SK-N-MC (cell line): ENCODE measurements around the gene MEX3B.

ENCODE experiments used
- DNase-seq: peaks from one replicate; pipeline ENCODE4 v3.0.0-alpha.2; 2011; ENCODE audit warnings: low read depth, low spot score
- H3K27ac ChIP-seq: fragments of 200-600 bp; sonication (generic); 2 replicates; pipeline ENCODE4 v1.5.1; 2016; ENCODE audit warnings: mixed run types
- H3K36me3 ChIP-seq: fragments of 200-600 bp; sonication (generic); 2 replicates; pipeline ENCODE4 v1.6.1; 2017; ENCODE audit warnings: antibody characterized with exemption, low read length, mixed read lengths; ENCODE audit not compliant: insufficient read depth
- H3K4me3 ChIP-seq: fragments of 200-600 bp; sonication (generic); 2 replicates; pipeline ENCODE4 v1.5.1; 2016
- H3K9ac ChIP-seq: fragments of 200-600 bp; sonication (generic); 2 replicates; pipeline ENCODE4 v1.8.0; 2017; ENCODE audit warnings: mixed run types, mixed read lengths; ENCODE audit not compliant: insufficient read length
- H3K9me3 ChIP-seq: fragments of 200-600 bp; sonication (generic); 2 replicates; pipeline ENCODE4 v1.6.1; 2017; ENCODE audit warnings: low read depth, mild to moderate bottlenecking, antibody characterized with exemption, low read length, moderate library complexity, mixed read lengths
- EZH2 ChIP-seq: fragments of 200-600 bp; sonication (generic); IDR thresholded peaks from one replicate; pipeline ENCODE4 v1.6.1; 2017; ENCODE audit warnings: antibody characterized with exemption
- FOXP2 ChIP-seq: optimal IDR thresholded peaks from 2 replicates; pipeline ENCODE3; 2011; ENCODE audit warnings: mild to moderate bottlenecking, moderate library complexity; ENCODE audit not compliant: insufficient read depth; ENCODE audit errors: extremely low read length, control extremely low read depth
- POLR2AphosphoS5 ChIP-seq: IDR thresholded peaks from 2 replicates; pipeline ENCODE4 v1.6.1; 2012; ENCODE audit warnings: mild to moderate bottlenecking, low read depth, low read length, borderline replicate concordance

The MEX3B gene

DNA sequence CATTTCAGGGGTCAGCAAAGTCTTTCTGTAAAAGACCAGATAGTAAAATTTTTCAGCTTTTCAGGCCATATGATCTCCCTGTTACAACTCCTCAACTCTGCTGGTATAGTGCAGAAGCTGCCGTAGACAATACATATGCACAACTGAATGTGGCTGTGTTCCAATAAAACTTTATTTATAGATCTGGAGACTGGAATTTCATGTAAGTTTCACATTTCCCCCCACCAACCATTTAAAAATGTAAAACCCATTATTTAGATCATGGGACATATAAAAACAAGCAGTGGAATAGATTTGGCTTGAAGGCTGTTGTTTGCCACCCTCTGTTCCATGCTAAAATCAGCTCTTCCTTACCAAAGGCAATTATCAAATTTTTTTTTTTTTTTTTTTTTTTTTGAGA lies 28.8 kb upstream of the MEX3B start:
- Histone ChIP-seq H3K9ac (no peak overlapping the region), H3K4me3 (no peak overlapping the region), H3K9me3 (no peaks in the 10 kb centered on the region), H3K36me3 (no peaks in the 10 kb centered on the region), H3K27ac (no peak overlapping the region)
- no peak for TF ChIP-seq EZH2
- TF ChIP-seq POLR2AphosphoS5: no peak
- no peak for TF ChIP-seq FOXP2
- no peak for DNase-seq

DNA sequence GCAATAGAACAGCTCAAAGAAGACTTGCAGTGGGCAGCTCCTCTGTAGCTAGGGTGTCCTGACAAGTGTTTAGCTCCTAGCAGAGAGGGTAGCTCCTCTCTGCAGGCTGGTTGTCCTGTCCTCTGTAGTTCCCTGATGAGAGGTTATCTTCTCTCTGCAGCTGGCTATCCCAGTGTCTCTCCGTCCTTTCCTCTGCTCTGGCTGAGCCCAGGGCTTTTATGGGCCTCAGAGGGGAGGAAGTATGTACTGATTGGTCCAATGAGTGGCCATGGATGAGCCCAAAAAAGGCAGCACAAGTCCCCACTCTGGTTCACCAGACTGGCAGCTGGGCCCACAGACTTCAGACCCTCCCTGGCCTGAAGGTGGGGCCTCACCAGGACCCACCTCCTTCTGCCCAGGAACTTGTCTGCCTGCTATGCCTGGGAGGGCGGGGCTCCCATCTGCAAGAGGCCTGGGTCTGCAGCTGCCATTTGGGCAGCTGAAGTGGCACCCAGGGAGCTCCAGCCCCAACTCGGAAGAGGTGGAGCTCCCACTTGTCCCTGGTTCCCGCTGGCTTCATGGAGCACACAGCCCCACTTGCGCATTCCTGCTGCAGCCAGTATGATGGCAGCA lies 27.2 kb upstream of the MEX3B start:
- H3K9me3 ChIP-seq: no peaks in the 10 kb centered on the region
- no peaks in the 10 kb centered on the region for H3K36me3 ChIP-seq
- H3K9ac ChIP-seq: no peak overlapping the region
- no peak overlapping the region for H3K27ac ChIP-seq
- TF ChIP-seq POLR2AphosphoS5 (no peak), EZH2 (no peak), FOXP2 (no peak)
- DNase-seq: no peak
- no peak overlapping the region for H3K4me3 ChIP-seq

DNA sequence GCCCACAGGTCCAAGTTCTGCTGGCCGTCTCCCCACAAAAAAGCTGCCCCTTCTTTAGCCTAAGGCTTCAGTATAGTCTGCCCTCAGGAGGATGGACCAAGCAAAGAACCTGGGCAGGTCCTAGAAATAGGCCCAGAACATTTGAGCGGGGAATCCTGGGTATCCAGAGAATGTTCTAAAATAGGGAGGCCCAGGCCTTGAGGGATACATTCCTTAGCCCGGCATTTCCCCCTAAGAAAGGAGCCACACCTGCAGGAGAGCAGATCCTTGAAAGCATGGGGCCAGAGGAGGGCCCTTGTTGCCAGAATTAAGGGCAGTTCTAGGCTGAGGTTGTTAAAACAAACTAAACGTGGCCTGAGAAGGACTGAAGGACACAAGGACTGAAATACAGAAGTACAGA lies 20.6 kb upstream of the MEX3B start:
- Histone ChIP-seq H3K36me3 (no peaks in the 10 kb centered on the region), H3K4me3 (no peak overlapping the region), H3K9me3 (no peaks in the 10 kb centered on the region), H3K27ac (no peak overlapping the region), H3K9ac (no peak overlapping the region)
- no peak for TF ChIP-seq FOXP2
- no peak for TF ChIP-seq EZH2
- TF ChIP-seq POLR2AphosphoS5: no peak
- DNase-seq: no peak

DNA sequence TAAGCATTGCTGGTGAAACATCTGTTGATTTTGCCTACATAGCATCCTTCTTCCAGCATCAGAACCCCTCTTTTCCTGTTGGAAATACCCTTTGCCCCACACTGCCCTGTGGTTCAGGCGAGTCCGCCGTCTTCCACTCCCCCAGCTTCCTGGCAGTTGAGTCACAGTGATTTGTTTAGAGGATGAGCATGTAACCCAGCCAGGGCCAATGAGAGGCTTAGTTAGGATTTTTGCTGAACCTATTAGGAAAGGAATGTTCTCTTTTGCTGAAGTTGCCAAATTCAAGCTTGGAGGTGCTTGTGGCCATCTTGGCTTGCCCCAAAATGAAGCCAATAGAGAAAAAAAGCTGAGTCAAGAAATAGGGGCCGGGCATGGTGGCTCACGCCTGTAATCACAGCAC lies 19.0 kb upstream of the MEX3B start:
- no peak overlapping the region for H3K4me3 ChIP-seq
- no peak overlapping the region for H3K9ac ChIP-seq
- no peak overlapping the region for H3K27ac ChIP-seq
- H3K9me3 ChIP-seq: no peaks in the 10 kb centered on the region
- TF ChIP-seq FOXP2: no peak
- no peak for TF ChIP-seq POLR2AphosphoS5
- no peak for TF ChIP-seq EZH2
- H3K36me3 ChIP-seq: no peaks in the 10 kb centered on the region
- DNase-seq: no peak

DNA sequence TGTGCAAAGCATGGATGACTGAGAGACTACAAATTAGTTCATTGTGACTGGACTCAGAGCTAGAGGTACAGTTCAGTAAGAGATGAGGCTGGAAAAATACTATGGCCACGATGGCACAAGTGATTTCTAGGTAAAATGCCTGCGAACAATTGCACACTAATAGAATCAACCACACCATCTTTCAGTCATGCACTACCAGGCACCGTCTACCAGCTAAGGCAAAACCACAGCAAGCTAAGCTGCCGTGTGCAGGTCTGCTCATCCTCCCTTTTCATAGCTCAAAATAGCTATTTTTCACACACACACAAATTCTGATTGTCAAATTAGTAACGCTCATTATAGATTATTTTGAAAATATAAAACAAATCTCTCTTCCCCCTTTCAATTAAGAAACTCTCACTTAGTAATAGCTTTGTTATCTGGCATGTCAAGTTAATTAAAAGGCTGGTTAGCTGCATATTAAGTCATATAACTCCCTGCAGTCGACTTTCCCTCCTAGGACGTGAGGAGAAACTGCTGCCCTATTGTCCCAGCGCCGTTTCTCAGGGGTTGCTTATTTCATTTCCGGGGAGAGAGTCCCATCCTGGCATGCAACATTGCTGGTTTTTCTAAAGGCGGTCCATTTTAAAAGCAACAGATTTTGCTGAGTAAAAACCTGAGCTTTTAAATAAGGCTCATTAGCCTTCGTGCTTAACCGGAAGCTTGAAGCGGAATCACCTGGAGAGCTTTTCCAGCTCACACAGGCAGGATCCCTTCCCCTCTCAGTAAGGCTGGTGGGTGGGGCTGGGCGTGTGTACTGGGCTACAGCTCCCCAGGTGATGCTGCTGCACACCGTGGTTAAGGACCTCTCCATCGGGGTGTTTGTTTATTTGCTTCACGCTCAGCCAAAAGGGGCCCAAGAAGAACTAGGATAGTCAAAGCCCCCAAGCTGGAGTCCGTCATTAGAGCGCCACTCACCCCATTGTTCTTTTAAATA lies 16.9 kb upstream of the MEX3B start:
- H3K27ac ChIP-seq: no peak overlapping the region
- H3K9me3 ChIP-seq: no peaks in the 10 kb centered on the region
- H3K4me3 ChIP-seq: no peak overlapping the region; the same call in 1 of the 2 replicates
- DNase-seq: no peak
- TF ChIP-seq EZH2: no peak
- no peak for TF ChIP-seq POLR2AphosphoS5
- TF ChIP-seq FOXP2: no peak
- no peaks in the 10 kb centered on the region for H3K36me3 ChIP-seq
- H3K9ac ChIP-seq: no peak overlapping the region

DNA sequence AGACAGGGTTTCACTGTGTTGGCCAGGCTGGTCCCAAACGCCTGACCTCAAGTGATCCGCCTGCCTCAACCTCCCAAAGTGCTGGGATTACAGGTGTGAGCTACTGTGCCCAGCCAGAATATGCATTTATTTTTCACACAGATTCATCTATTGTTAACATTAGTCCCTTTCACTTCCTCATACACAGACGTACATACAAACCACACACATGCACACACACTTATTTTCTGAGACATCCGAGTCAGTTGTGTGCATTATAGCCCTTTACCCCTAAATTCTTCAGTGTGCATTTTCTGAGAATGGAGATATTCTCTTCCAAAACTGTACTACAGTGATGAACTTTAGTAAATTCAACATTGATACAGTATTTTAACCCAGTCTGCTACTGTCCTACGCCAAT lies 15.0 kb upstream of the MEX3B start:
- DNase-seq: no peak
- Histone ChIP-seq H3K9ac (no peak overlapping the region), H3K36me3 (no peaks in the 10 kb centered on the region), H3K9me3 (no peaks in the 10 kb centered on the region), H3K4me3 (no peak overlapping the region), H3K27ac (no peak overlapping the region)
- no peak for TF ChIP-seq EZH2
- TF ChIP-seq POLR2AphosphoS5: no peak

DNA sequence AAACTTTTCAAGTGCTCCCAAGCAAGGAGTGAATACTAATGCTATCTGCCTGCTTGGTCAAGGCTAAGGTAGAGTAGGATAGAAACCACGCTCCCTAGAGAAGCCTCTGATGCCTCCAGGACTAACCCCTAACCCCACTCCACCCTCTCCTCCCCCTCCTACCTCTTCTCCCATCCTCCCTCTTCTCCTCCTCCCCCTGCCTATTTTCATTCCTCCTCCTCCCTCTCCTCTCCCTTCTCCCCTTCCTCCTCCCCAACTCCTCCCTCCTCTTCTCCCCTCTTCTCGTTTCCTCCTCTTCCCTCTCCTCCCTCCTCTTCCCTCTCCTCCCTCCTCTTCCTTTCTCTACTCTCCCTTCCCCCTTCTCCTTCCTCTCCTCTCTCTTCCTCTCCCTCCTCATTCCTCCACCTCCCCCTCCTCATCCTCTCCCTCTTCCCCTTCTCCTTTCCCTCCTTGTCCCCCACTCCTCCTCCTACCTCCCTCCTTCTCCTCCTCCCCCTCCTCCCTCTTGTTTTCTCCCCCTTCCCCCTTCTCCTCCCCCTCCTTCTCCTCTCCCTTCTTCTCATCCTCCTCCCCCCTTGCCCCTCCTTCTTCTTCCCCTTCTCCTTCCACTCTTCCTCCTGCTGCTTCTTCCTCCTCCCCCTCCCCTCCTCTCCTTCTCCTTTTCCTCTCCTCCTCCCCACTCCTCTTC lies 12.8 kb upstream of the MEX3B start:
- no peaks in the 10 kb centered on the region for H3K9me3 ChIP-seq
- H3K27ac ChIP-seq: no peak overlapping the region
- no peaks in the 10 kb centered on the region for H3K36me3 ChIP-seq
- no peak for DNase-seq
- H3K9ac ChIP-seq: no peak overlapping the region
- no peak for TF ChIP-seq POLR2AphosphoS5
- no peak for TF ChIP-seq FOXP2
- no peak for TF ChIP-seq EZH2
- H3K4me3 ChIP-seq: no peak overlapping the region

DNA sequence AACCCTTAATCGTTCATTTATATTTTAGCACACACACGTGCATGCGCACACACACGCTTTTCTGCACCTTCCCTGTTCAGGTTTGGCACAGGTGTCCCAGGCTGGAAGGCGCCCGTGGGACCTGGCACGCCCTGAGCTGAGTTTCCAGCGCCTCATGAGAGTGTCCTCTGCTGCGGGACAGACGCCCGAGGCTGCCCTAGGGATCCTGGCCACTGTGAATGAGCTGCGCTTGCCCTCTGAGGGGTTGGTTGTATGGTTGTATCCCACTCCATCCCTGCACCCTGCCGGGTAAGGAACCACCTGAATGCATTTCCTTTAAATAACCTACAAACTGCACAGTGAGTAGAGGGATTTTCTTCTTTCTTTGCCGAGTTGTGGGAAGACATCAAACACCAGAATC lies 12.2 kb upstream of the MEX3B start:
- no peak overlapping the region for H3K9ac ChIP-seq
- H3K27ac ChIP-seq: no peak overlapping the region
- no peaks in the 10 kb centered on the region for H3K9me3 ChIP-seq
- no peak for TF ChIP-seq FOXP2
- no peak for TF ChIP-seq EZH2
- TF ChIP-seq POLR2AphosphoS5: no peak
- no peak overlapping the region for H3K4me3 ChIP-seq
- H3K36me3 ChIP-seq: no peaks in the 10 kb centered on the region
- DNase-seq: no peak
